ENCODE measurements around the gene TECTA. TPM values are rescaled to one million over a fixed set of nuclear protein-coding genes. Genes with fewer than 3 reads are reported as not detected.

Gene TECTA
- polyA plus RNA-seq, 1 donor (not counting 4 experiments of a cell fraction or from before 2014, with no cell fraction given) = 0.17 TPM

- Histone ChIP-seq H3K4me1 (ENCODE audit: control insufficient read depth, extremely low read depth, insufficient read depth, low read length) (no peaks in the 10 kb centered on the region), H3K27ac (ENCODE audit: control insufficient read depth, insufficient read depth, low read length) (no peak overlapping the region), H3K9me1 (ENCODE audit: control insufficient read depth, extremely low read depth, insufficient read depth, low read length) (no peaks in the 10 kb centered on the region), H3K9ac (ENCODE audit: control insufficient read depth, extremely low read depth, insufficient read depth, low read length) (no peak overlapping the region), H3K9me3 (ENCODE audit: control insufficient read depth, low read depth, low read length) (no peaks in the 10 kb centered on the region), H4K20me1 (ENCODE audit: control insufficient read depth, extremely low read depth, insufficient read depth, low read length) (no peaks in the 10 kb centered on the region), H3K79me2 (ENCODE audit: control insufficient read depth, insufficient read depth, low read length) (no peaks in the 10 kb centered on the region), H3K4me3 (ENCODE audit: control insufficient read depth in 2 of 3, extremely low read depth in 1 of 3, insufficient read depth in 2 of 3, low read depth in 1 of 3, low read length in 3 of 3) (no peak overlapping the region), H3K36me3 (ENCODE audit: control insufficient read depth in 2 of 2, extremely low read depth in 1 of 2, insufficient read depth in 2 of 2, low read length in 2 of 2) (no peaks in the 10 kb centered on the region), H2AFZ (ENCODE audit: control insufficient read depth, low read length) (no peak overlapping the region), H3K4me2 (ENCODE audit: control insufficient read depth, extremely low read depth, insufficient read depth, low read depth, low read length) (no peak overlapping the region), H3K27me3 (ENCODE audit: control insufficient read depth, extremely low read depth, insufficient read depth, low read length) (no peaks in the 10 kb centered on the region)
- dilution Hi-C loops (cut with MboI; ENCODE audit: extremely low pct_ligation_motif_present, low sequenced_read_pairs) = no loop called here
- DNase-seq (ENCODE audit: low read depth, low spot score) (no peak), FAIRE-seq (no peak)
- TF ChIP-seq EZH2 (IDR thresholded peaks at IDR 0.05; ENCODE audit: low read length) (no peak), CTCF (optimal IDR thresholded peaks at IDR 0.05 in 1 of 3, IDR thresholded peaks at IDR 0.05 in 1 of 3, conservative IDR thresholded peaks at IDR 0.05 in 1 of 3; ENCODE audit: extremely low read depth in 1 of 3, insufficient read depth in 2 of 3, low read length in 3 of 3) (no peak)
These were observed 48.1 kb downstream of the TECTA start for GRCh38 chr11:121149116-121149515.

- no peaks in the 10 kb centered on the region for H3K9me1 ChIP-seq (ENCODE audit: control insufficient read depth, extremely low read depth, insufficient read depth, low read length)
- no peak for DNase-seq (ENCODE audit: low read depth, low spot score)
These were observed 50.2 kb downstream of the TECTA start for GRCh38 chr11:121151207-121151688.

More at GRCh38 chr11:121151207-121151688, 50.2 kb downstream of the TECTA start:
- H3K4me2 ChIP-seq (ENCODE audit: control insufficient read depth, extremely low read depth, insufficient read depth, low read depth, low read length) = no peak overlapping the region
- TF ChIP-seq CTCF (optimal IDR thresholded peaks at IDR 0.05 in 1 of 3, IDR thresholded peaks at IDR 0.05 in 1 of 3, conservative IDR thresholded peaks at IDR 0.05 in 1 of 3; ENCODE audit: extremely low read depth in 1 of 3, insufficient read depth in 2 of 3, low read length in 3 of 3) (no peak), EZH2 (IDR thresholded peaks at IDR 0.05; ENCODE audit: low read length) (no peak)
- H3K27ac ChIP-seq (ENCODE audit: control insufficient read depth, insufficient read depth, low read length) = no peak overlapping the region
- H3K9me3 ChIP-seq (ENCODE audit: control insufficient read depth, low read depth, low read length) = no peaks in the 10 kb centered on the region
- no peaks in the 10 kb centered on the region for H3K4me1 ChIP-seq (ENCODE audit: control insufficient read depth, extremely low read depth, insufficient read depth, low read length)
- no peaks in the 10 kb centered on the region for H4K20me1 ChIP-seq (ENCODE audit: control insufficient read depth, extremely low read depth, insufficient read depth, low read length)
- no peaks in the 10 kb centered on the region for H3K27me3 ChIP-seq (ENCODE audit: control insufficient read depth, extremely low read depth, insufficient read depth, low read length)
- no peaks in the 10 kb centered on the region for H3K36me3 ChIP-seq (ENCODE audit: control insufficient read depth in 2 of 2, extremely low read depth in 1 of 2, insufficient read depth in 2 of 2, low read length in 2 of 2)
- no peak overlapping the region for H3K9ac ChIP-seq (ENCODE audit: control insufficient read depth, extremely low read depth, insufficient read depth, low read length)
- FAIRE-seq = no peak
- H2AFZ ChIP-seq (ENCODE audit: control insufficient read depth, low read length) = no peak overlapping the region
- no peaks in the 10 kb centered on the region for H3K79me2 ChIP-seq (ENCODE audit: control insufficient read depth, insufficient read depth, low read length)
- dilution Hi-C loops (cut with MboI; ENCODE audit: extremely low pct_ligation_motif_present, low sequenced_read_pairs) = no loop called here
- H3K4me3 ChIP-seq (ENCODE audit: control insufficient read depth in 2 of 3, extremely low read depth in 1 of 3, insufficient read depth in 2 of 3, low read depth in 1 of 3, low read length in 3 of 3) = no peak overlapping the region
